HG02885 (cell line): Measurements from ENCODE around the gene ATP2B3.

Source experiments
- ATAC-seq: cut with Tn5 transposase; IDR thresholded peaks from one replicate; pipeline ENCODE4 v1.9.1; 2021; ENCODE audit warnings: mild to moderate bottlenecking; ENCODE audit not compliant: unreplicated experiment, poor library complexity

The ATP2B3 gene

GRCh38 chrX:153488231-153488914 is 29.1 kb upstream of the ATP2B3 start:
- ATAC-seq = no peak

GRCh38 chrX:153490217-153490930 is 27.1 kb upstream of the ATP2B3 start:
- ATAC-seq = no peak

- ATAC-seq = no peak
These were observed 26.0 kb upstream of the ATP2B3 start for GRCh38 chrX:153491351-153491914.

- ATAC-seq = no peak
These were observed 25.5 kb upstream of the ATP2B3 start for GRCh38 chrX:153491918-153492317.

- ATAC-seq = no peak
These were observed 24.9 kb upstream of the ATP2B3 start for GRCh38 chrX:153492543-153492942.

- no peak for ATAC-seq
These were observed 24.4 kb upstream of the ATP2B3 start for GRCh38 chrX:153493085-153493484.

GRCh38 chrX:153494061-153494460 is 23.4 kb upstream of the ATP2B3 start:
- no peak for ATAC-seq

- no peak for ATAC-seq
These were observed 22.7 kb upstream of the ATP2B3 start, which contains the start of gene BGN for GRCh38 chrX:153494541-153495361. Gene BGN, plus strand, starts transcription at chrX:153494980. Its CDS starts 9,652 bp downstream, at chrX:153504632.

GRCh38 chrX:153495362-153495751 is 22.1 kb upstream of the ATP2B3 start:
- ATAC-seq = no peak

- ATAC-seq = no peak
These were observed 21.4 kb upstream of the ATP2B3 start for GRCh38 chrX:153495903-153496589.

GRCh38 chrX:153496590-153496959 is 20.9 kb upstream of the ATP2B3 start:
- no peak for ATAC-seq

- no peak for ATAC-seq
These were observed 19.0 kb upstream of the ATP2B3 start for GRCh38 chrX:153498453-153498852.

GRCh38 chrX:153499341-153499740 is 18.1 kb upstream of the ATP2B3 start:
- no peak for ATAC-seq

- ATAC-seq = no peak
These were observed 17.6 kb upstream of the ATP2B3 start for GRCh38 chrX:153499876-153500275.

- ATAC-seq = no peak
These were observed 16.7 kb upstream of the ATP2B3 start for GRCh38 chrX:153500676-153501280.

- no peak for ATAC-seq
These were observed 15.9 kb upstream of the ATP2B3 start for GRCh38 chrX:153501530-153501929.

- ATAC-seq = no peak
These were observed 15.3 kb upstream of the ATP2B3 start for GRCh38 chrX:153502131-153502530.

- ATAC-seq = no peak
These were observed 14.6 kb upstream of the ATP2B3 start for GRCh38 chrX:153502796-153503195.

- no peak for ATAC-seq
These were observed 12.9 kb upstream of the ATP2B3 start for GRCh38 chrX:153504445-153505016.
